Measurements from ENCODE around the gene TIGD1. TPM values are rescaled to one million over a fixed set of nuclear protein-coding genes. Genes with fewer than 3 reads are reported as not detected.

TIGD1 gene
- total RNA-seq, 1 experiment from 2014 or later = 5.1 TPM

- DNase-seq (ENCODE audit: low read depth, low spot score) (no peak), ATAC-seq (no peak)
- ChIA-PET CTCF (no interaction called here), POLR2A (no interaction called here)
- H3K4me3 ChIP-seq (ENCODE audit: low read depth in 2 of 2, low read length in 2 of 2) = no peak overlapping the region
- H3K27ac ChIP-seq (ENCODE audit: low read length) = no peak overlapping the region
- no peaks in the 10 kb centered on the region for H3K36me3 ChIP-seq (ENCODE audit: control insufficient read depth, insufficient read depth, low read length)
- BruUV-seq (replicated peaks) = no TSS peak
- H3K27me3 ChIP-seq (ENCODE audit: control insufficient read depth, insufficient read depth, low read length) = no peaks in the 10 kb centered on the region
- in situ Hi-C loops (cut with HindIII; ENCODE audit: low pct_unique_long_range_greater_than_20kb, low sequenced_read_pairs) (no loop called here), intact Hi-C loops (cut with micrococcal nuclease; ENCODE audit: unreplicated experiment) (no loop called here)
- H3K9me3 ChIP-seq (ENCODE audit: control insufficient read depth, insufficient read depth, low read depth, low read length) = no peaks in the 10 kb centered on the region
- TF ChIP-seq REST (IDR thresholded peaks at IDR 0.05; ENCODE audit: insufficient read depth in 1 of 2, low read depth in 2 of 2, low read length in 1 of 2) (no peak), SIN3A (IDR thresholded peaks at IDR 0.05; ENCODE audit: borderline replicate concordance, insufficient read depth, low read depth, low read length) (no peak), POLR2AphosphoS5 (IDR thresholded peaks at IDR 0.05; ENCODE audit: low read depth, low read length) (no peak), TCF7L2 (IDR thresholded peaks at IDR 0.05; ENCODE audit: low read depth, low read length) (no peak)
- TF ChIP-seq, protein P1, sequence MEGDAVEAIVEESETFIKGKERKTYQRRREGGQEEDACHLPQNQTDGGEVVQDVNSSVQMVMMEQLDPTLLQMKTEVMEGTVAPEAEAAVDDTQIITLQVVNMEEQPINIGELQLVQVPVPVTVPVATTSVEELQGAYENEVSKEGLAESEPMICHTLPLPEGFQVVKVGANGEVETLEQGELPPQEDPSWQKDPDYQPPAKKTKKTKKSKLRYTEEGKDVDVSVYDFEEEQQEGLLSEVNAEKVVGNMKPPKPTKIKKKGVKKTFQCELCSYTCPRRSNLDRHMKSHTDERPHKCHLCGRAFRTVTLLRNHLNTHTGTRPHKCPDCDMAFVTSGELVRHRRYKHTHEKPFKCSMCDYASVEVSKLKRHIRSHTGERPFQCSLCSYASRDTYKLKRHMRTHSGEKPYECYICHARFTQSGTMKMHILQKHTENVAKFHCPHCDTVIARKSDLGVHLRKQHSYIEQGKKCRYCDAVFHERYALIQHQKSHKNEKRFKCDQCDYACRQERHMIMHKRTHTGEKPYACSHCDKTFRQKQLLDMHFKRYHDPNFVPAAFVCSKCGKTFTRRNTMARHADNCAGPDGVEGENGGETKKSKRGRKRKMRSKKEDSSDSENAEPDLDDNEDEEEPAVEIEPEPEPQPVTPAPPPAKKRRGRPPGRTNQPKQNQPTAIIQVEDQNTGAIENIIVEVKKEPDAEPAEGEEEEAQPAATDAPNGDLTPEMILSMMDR (IDR thresholded peaks at IDR 0.05) = no peak
- 0 out of 2 replicates have a peak, but pooled peaks cover 2% of the 10 kb centered on the region for H3K4me1 ChIP-seq (ENCODE audit: control insufficient read depth, insufficient read depth, low read length)
These were observed 5.7 kb downstream of the TIGD1 start for GRCh38 chr2:232544674-232545073.

GRCh38 chr2:232543928-232544631 lies 6.3 kb downstream of the TIGD1 start:
- ATAC-seq = no peak
- H3K9me3 ChIP-seq (ENCODE audit: control insufficient read depth, insufficient read depth, low read depth, low read length) = no peaks in the 10 kb centered on the region
- no peaks in the 10 kb centered on the region for H3K4me1 ChIP-seq (ENCODE audit: control insufficient read depth, insufficient read depth, low read length)
- POLR2A ChIA-PET = no interaction called here
- CTCF ChIA-PET = no interaction called here
- no peaks in the 10 kb centered on the region for H3K27me3 ChIP-seq (ENCODE audit: control insufficient read depth, insufficient read depth, low read length)
- no peak for DNase-seq (ENCODE audit: low read depth, low spot score)
- H3K4me3 ChIP-seq (ENCODE audit: low read depth in 2 of 2, low read length in 2 of 2) = no peak overlapping the region
- intact Hi-C loops (cut with micrococcal nuclease; ENCODE audit: unreplicated experiment) (no loop called here), in situ Hi-C loops (cut with HindIII; ENCODE audit: low pct_unique_long_range_greater_than_20kb, low sequenced_read_pairs) (no loop called here)
- no TSS peak for BruUV-seq (replicated peaks)
- no peak overlapping the region for H3K27ac ChIP-seq (ENCODE audit: low read length)
- H3K36me3 ChIP-seq (ENCODE audit: control insufficient read depth, insufficient read depth, low read length) = no peaks in the 10 kb centered on the region
- TF ChIP-seq, protein P1 (IDR thresholded peaks at IDR 0.05) = no peak
- TF ChIP-seq POLR2AphosphoS5 (IDR thresholded peaks at IDR 0.05; ENCODE audit: low read depth, low read length) (no peak), REST (IDR thresholded peaks at IDR 0.05; ENCODE audit: insufficient read depth in 1 of 2, low read depth in 2 of 2, low read length in 1 of 2) (no peak)
